Activated CD8-positive, alpha-beta memory T cell treated with anti-CD3 and anti-CD28 coated beads, Interleukin-2, amount 50 U/mL, for 48 hours (primary cell): Measurements from ENCODE around the gene ECHS1.
"Not testable (repeated sequence)": the region's sequence is repeated elsewhere in the genome, so short reads cannot be mapped to it uniquely, and the experiment has no call there.

Experiments used
- DNase-seq: peaks from one replicate; pipeline ENCODE4 v3.0.0-alpha.2; 2020

ECHS1 gene

DNA sequence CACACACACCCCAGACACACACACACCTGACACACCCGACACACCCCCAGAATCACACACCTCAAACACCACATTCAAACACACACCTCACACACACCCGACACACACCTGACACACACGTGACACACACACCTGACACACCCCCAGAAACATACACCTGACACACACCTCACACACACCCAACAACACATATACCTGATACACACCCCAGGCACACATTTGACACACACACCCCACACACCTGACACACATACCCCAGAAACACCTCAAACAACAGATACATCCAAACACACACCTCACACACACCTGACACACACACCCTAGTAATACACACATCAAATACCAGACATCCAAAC lies 35.8 kb downstream of the ECHS1 start:
- no peak for DNase-seq

DNA sequence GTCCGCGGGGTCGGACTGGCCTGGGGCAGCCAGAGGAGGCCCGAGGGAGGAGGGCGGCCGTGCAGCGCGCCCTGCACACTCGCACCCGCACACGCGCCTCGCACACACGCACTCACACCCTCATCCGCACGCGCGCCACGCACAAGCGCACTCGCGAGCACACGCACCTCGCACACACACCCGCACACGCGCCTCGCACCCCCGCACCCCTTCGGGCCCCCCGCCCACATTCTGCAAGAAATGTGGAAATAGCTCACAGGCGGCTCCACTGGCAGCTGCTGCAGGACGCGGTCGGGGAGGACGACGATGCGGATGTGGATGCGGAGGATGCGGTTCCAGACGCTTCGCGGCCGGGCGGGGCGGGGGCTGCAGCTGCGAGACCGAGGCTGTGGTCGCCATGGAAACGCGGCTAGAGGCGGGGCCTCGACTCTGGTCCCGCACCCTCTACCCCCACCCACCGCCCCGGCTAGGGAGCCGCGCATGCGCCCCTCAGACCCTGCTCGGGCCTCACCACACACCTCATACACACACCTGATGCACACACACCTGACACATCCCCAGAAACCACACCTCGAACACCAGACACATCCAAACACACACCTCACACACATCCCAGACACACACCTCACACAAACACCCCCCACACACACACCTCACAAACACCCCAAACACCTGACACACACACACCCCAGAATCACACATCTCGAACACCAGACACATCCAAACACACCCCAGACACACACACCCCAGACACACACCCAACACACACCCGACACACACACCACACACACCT lies 36.4 kb downstream of the ECHS1 start, which contains the start of gene CALY:
Gene CALY (minus strand): TSS at position 320 of the 793 bp plus-strand sequence. CDS start 7,907 bp downstream, outside the sequence.
- DNase-seq = peak; percentile 77

GRCh38 chr10:133336118-133336576 lies 37.0 kb downstream of the ECHS1 start:
- no peak for DNase-seq

DNA sequence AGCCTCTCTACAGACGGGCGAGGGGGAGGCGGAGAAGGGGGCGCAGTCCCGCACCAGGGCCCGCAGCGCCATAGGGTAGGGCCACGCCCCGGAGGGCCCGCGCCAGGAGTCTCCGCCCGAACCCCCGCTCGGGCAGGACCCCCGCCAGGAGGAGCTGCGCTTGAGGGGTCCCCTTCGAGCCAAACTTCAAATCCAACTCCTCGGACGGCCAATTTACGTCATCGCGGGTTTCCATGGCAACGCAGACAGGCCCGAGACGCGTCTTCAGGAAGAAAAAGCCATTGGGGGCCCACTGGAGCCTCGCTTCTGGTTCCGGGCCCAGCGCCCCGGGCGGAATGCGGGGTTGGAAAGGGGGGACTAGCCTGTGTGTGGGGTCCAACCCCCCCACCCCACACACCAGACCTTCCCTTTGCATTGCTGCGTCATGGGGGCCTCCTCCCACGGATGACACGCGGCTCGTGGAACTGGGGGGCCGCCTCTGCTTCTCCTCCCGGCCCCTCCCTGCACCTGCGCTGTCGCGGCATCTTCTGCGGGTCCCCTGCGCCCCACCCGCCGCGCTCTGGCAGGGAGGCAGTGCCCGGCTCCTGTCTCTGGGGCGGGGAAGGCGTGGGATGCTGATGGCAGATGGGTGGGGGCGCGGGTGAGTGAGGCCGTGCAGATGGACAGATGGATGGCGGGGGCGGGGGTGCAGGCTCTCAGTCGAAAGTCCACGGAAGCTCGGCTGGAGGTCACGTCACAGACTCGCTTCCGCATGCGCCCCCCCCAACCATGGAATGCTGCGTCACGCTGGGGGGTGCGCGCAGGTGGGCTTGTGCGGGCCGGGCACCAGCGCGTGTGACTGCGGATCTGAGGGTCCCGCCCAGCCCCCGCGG lies 37.7 kb downstream of the ECHS1 start:
- DNase-seq = peak; percentile 87

DNA sequence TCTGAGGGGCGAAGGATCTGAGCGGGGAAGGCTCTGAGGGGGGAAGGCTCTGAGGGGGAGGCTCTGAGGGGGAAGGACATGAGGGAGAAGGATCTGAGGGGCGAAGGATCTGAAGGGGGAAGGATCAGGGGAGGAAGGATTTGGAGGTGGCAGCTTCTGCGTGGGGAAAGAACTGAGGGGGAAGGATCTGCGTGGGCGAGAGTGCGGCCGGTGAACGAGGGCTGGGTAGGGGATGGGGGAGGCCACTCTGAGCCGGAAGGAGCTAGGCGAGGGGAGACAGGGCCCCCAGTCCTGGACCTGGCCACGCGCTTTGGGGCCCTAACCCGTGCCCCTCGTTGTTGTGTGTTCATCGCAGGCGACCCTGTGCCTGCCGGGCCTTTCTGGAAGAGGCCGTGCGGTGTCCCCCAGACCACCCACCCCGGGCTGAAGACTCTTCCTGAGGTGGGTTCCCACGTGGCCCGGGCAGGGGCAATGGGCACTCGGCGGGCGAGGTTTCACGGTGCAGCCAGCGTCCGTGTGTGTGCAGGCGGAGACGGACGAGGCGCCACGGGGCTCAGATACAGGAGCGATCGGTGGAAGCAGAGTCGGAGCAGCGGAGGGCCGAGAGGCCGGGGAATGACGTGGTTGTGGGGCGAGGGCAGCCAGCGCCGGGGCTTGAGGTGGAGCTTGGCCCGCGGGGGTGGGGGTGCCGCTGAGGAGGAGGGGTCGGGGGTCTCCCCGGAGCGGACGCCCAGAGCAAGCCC lies 38.5 kb downstream of the ECHS1 start:
- no peak for DNase-seq

- DNase-seq = no peak
Observed at GRCh38 chr10:133332936-133333699, 40.0 kb downstream of the ECHS1 start.

GRCh38 chr10:133329491-133330202 lies 43.5 kb downstream of the ECHS1 start:
- peak; percentile 98 for DNase-seq

DNA sequence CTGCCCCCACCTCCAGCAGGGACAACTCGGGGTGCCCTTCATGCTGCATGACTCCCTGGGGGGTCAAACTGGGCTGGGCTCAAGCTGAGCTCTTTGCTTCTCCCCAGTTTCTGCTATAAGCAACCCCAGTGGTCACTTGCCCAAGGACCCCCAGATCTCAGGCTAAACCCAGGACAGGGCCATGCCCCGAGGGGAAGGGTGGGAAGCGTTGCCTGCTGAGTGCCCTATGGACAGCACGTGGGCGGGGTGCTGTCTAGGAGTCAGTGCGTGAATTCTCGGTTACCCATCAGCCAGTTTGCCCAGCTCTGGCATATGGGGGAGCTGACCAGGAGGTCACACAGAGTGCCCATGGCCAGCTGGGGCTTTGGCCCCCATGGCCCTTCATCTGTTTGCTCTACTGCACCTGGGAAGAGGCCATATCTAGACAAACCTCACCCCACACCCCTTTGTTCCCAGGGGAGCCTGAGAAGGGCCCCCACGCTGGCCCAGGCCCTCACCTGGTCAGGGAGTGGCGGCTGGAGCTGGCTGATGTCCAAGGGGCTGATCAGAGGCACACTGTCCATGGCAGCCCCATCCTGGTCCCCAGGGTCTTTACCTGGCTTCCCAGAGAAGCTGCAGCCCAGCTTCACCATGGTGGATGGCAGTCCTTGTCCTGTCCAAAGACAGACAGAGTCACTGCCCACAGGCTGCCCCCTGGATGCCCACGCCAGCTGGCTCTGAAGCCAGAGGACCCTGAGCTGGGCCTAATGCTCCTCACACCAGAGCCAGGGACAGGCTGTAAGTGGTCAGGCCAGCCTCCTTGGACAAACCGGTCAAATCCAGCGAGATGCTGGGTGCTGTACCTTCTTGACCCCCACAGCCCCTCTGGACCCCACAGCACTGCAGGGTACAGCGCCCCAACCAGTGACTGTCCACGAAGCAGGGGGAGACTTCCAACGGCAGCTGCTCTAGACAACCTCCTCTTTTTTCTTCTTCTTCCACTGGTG lies 44.5 kb downstream of the ECHS1 start:
- no peak for DNase-seq

GRCh38 chr10:133327651-133328357 lies 45.4 kb downstream of the ECHS1 start:
- no peak for DNase-seq

- DNase-seq = no peak
Observed at GRCh38 chr10:133326745-133327650, 46.2 kb downstream of the ECHS1 start.

- no peak for DNase-seq
Observed at GRCh38 chr10:133326223-133326551, 47.0 kb downstream of the ECHS1 start.

DNA sequence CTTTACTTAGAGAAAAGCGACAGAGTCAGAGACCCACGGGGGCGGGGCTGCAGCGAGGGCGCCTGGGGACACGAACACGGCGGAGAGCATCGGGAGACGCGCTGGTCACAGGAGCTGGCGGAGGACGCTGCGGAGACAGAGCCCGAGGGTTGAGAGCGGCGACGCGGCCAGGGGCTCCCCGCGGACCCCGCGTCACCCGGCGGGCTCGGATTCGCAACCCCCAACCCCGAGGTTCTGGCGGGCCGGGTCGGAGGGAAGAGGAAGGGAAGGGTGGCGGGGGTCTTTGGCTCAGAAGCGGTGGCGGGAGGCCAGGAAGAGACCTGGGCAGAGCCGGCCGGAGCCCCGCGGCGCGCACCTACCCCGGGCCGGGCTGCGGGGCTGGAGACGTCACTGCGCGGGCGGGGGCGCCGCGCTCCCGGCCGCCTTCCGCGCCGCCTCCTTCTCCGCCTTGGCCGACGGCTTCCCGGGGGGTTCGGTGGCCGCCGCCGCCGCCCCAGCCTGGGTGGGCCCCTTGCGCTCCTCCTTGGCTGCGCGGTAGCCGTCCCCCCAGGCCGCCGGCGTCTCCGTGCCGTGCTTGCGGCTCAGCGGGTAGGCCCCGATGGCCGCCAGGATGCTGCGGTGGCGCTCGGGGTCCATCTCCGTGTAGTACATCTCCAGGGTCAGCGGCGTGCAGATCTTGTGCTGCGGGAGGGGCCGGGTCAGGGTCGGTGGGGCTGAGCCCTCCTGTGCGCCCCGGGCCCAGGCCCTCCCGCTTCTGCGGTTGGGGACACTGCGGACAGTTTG lies 47.5 kb downstream of the ECHS1 start:
- no peak for DNase-seq

GRCh38 chr10:133324857-133325260 lies 48.3 kb downstream of the ECHS1 start:
- DNase-seq = no peak

DNA sequence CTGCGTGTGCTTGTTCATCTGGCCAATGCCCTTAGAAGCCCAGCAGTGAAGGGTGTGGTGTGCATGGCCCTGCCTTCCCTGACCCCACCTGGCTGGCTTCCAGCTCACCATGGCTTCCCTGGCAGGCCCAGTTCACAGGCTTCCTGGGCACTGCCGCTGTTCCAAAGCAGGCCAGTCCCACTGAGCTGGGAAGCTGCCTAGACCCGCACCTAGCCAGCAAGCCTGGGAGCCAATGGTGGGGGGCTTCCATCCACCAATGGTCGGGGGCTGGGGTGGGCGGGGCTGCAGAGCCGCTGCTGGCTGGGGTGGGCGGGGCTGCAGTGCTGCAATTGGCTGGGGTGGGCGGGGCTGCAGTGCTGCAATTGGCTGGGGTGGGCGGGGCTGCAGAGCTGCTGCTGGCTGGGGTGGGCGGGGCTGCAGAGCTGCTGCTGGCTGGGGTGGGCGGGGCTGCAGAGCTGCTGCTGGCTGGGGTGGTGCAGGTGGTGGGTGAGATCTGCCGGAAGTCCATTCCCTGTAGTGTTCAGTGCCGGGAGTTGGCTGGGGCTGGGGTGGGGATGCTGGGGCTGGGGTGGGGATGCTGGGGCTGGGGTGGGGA lies 48.9 kb downstream of the ECHS1 start:
- peak; percentile 77 for DNase-seq

DNA sequence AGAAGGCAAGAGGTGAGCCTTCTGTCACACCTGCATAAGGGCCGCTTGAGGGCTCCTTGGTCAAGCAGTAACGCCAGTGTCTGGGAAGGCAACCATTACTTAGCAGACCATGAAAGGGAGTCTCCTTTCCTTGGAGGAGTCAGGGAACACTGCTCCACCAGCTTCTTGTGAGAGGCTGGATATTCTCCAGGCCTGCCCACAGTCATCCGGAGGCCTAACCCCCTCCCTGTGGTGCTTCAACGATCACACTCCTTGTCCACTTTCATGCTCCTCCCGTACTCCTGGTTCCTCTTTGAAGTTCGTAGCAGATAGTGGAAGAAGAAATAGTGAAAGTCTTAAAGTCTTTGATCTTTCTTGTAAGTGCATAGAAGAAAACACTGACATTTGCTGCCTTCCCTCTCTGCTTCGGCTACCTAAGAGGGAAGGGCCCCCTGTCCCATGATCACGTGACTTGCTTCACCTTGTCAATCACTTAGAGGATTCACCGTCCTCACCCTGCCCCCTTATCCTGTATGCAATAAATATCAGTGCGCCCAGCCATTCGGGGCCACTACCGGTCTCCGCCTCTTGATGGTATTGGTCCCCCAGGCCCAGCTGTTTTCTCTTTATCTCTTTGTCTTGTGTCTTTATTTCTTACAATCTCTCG lies 51.0 kb downstream of the ECHS1 start:
- not testable (repeated sequence) for DNase-seq

DNA sequence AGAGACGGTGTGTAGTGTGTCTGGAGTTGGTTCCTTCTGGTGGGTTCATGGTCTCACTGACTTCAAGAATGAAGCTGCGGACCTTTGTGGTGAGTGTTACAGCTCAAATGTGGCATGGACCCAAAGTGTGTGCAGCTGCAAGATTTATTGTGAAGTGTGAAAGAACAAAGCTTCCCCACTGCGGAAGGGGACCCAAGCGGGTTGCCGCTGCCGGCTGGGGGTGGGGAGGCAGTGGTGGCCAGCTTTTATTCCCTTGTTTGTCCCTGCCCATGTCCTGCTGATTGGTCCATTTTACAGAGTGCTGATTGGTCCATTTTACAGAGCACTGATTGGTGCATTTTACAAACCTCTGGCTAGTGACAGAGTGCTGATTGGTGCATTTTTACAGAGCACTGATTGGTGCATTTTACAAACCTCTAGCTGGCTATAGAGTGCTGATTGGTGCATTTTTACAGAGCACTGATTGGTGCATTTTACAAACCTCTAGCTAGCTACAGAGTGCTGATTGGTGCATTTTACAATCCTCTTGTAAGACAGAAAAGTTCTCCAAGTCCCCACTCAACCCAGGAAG lies 52.2 kb downstream of the ECHS1 start:
- not testable (repeated sequence) for DNase-seq
